ENCODE results near the gene AGT. TPM values are rescaled to one million over a fixed set of nuclear protein-coding genes. Genes with fewer than 3 reads are reported as not detected.

The AGT gene
- total RNA-seq, 1 donor from 2014 or later, result 0.26 TPM

DNA sequence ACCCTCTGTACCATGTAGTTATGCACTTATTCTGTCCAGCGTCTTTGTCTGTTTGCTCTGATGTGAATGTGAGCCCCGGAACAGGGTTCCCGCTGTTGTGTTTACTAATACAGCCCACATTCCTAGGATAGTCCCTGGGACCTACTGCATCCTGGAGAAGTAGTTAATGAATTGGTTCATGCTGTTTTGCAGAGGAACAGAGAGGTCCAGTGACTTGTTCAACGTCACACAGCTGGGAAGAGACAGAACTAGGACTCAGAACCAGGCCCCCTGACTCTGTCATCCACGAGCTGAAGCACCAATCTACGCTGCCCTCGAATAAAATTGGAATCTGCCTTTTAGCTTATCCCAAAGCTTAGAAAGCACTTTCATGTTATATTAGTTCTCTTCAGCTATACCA, 784 bp downstream of the AGT start:
- Mint-ChIP-seq H3K27me3 (ENCODE audit: low read depth) (no peaks in the 10 kb centered on the region), H3K27ac (ENCODE audit: unreplicated experiment) (no peak overlapping the region), H3K36me3 (ENCODE audit: low read depth) (peaks cover 3% of the 10 kb centered on the region), H3K9me3 (peaks cover 5% of the 10 kb centered on the region), H3K4me3 (no peak overlapping the region), H3K4me1 (peaks cover 15% of the 10 kb centered on the region)
- TF ChIP-seq, protein P1, sequence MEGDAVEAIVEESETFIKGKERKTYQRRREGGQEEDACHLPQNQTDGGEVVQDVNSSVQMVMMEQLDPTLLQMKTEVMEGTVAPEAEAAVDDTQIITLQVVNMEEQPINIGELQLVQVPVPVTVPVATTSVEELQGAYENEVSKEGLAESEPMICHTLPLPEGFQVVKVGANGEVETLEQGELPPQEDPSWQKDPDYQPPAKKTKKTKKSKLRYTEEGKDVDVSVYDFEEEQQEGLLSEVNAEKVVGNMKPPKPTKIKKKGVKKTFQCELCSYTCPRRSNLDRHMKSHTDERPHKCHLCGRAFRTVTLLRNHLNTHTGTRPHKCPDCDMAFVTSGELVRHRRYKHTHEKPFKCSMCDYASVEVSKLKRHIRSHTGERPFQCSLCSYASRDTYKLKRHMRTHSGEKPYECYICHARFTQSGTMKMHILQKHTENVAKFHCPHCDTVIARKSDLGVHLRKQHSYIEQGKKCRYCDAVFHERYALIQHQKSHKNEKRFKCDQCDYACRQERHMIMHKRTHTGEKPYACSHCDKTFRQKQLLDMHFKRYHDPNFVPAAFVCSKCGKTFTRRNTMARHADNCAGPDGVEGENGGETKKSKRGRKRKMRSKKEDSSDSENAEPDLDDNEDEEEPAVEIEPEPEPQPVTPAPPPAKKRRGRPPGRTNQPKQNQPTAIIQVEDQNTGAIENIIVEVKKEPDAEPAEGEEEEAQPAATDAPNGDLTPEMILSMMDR (conservative IDR thresholded peaks at IDR 0.05), result no peak
- DNase-seq (ENCODE audit: low read depth, low spot score), result no peak

DNA sequence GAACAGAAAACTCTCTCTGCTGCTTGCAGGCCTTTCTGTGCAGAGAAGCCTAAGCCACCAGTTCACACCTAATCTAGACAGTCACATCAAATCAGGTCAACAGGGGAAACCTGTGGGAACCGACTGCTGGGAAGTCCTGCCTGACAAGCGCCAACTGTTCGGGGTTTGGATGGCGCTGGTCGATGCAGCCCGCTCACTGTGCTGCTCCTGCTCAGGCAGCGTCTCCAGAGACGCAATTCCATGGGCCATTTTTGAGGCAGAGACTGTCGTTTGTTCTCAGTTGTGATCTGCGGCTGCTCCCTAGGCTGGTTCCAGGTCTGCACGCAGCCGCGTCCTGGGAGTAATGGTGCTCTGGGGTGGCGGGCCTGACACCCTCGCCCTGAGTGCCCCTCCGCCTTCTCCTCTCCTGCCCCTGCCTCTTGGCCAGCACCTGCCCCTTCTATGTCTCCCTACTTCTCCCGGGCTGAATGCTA, 1.4 kb downstream of the AGT start:
- H3K4me3 Mint-ChIP-seq, result no peak overlapping the region
- H3K27ac Mint-ChIP-seq (ENCODE audit: unreplicated experiment), result no peak overlapping the region
- no peak for DNase-seq (ENCODE audit: low read depth, low spot score)
- H3K4me1 Mint-ChIP-seq, result peaks cover 15% of the 10 kb centered on the region
- H3K36me3 Mint-ChIP-seq (ENCODE audit: low read depth), result peaks cover 3% of the 10 kb centered on the region
- peaks cover 5% of the 10 kb centered on the region for H3K9me3 Mint-ChIP-seq
- H3K27me3 Mint-ChIP-seq (ENCODE audit: low read depth), result no peaks in the 10 kb centered on the region
- TF ChIP-seq, protein P1 (conservative IDR thresholded peaks at IDR 0.05), result no peak

DNA sequence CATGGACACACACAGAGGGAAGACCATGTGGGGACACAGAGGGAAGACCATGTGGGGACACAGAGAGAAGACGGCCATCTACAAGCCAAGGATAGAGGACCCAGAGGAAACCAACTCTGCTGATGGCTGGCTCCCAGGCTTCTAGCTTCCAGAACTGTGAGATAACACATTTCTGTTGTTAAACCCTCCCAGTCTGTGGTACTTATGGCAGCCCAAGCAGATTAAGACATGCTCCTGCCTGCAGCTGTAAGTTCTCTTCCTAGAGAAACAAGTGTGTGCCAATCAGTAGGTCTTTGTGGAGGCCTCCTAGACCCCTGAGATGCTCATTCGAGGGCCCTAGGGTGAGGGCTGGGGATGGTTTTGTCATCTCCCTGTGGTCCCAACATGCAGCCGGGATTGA, 2.7 kb downstream of the AGT start:
- H3K36me3 Mint-ChIP-seq (ENCODE audit: low read depth), result no peaks in the 10 kb centered on the region
- no peak overlapping the region for H3K27ac Mint-ChIP-seq (ENCODE audit: unreplicated experiment)
- H3K27me3 Mint-ChIP-seq (ENCODE audit: low read depth), result no peaks in the 10 kb centered on the region
- TF ChIP-seq, protein P1 (conservative IDR thresholded peaks at IDR 0.05), result no peak
- no peak overlapping the region for H3K4me3 Mint-ChIP-seq
- no peaks in the 10 kb centered on the region for H3K9me3 Mint-ChIP-seq
- peaks cover 15% of the 10 kb centered on the region for H3K4me1 Mint-ChIP-seq
- no peak for DNase-seq (ENCODE audit: low read depth, low spot score)

DNA sequence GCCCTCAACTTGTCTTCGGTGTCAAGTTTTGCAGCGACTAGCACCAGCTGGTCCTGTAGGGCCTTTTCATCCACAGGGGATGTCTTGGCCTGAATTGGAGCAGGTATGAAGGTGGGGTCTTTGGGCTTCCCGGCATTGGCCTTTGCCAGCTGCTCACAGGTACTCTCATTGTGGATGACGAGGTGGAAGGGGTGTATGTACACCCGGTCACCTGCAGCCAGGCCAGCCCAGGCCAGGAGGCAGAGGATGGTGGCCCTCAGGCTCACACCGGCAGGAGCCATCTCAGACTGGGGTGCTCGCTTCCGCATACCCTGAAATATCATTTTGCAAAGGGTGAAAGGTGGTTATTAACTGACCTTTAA, 3.4 kb downstream of the AGT start:
- Mint-ChIP-seq H3K9me3 (no peaks in the 10 kb centered on the region), H3K27ac (ENCODE audit: unreplicated experiment) (no peak overlapping the region), H3K27me3 (ENCODE audit: low read depth) (no peaks in the 10 kb centered on the region), H3K4me3 (no peak overlapping the region), H3K36me3 (ENCODE audit: low read depth) (no peaks in the 10 kb centered on the region), H3K4me1 (peaks cover 15% of the 10 kb centered on the region)
- DNase-seq (ENCODE audit: low read depth, low spot score), result no peak
- TF ChIP-seq, protein P1 (conservative IDR thresholded peaks at IDR 0.05), result no peak

DNA sequence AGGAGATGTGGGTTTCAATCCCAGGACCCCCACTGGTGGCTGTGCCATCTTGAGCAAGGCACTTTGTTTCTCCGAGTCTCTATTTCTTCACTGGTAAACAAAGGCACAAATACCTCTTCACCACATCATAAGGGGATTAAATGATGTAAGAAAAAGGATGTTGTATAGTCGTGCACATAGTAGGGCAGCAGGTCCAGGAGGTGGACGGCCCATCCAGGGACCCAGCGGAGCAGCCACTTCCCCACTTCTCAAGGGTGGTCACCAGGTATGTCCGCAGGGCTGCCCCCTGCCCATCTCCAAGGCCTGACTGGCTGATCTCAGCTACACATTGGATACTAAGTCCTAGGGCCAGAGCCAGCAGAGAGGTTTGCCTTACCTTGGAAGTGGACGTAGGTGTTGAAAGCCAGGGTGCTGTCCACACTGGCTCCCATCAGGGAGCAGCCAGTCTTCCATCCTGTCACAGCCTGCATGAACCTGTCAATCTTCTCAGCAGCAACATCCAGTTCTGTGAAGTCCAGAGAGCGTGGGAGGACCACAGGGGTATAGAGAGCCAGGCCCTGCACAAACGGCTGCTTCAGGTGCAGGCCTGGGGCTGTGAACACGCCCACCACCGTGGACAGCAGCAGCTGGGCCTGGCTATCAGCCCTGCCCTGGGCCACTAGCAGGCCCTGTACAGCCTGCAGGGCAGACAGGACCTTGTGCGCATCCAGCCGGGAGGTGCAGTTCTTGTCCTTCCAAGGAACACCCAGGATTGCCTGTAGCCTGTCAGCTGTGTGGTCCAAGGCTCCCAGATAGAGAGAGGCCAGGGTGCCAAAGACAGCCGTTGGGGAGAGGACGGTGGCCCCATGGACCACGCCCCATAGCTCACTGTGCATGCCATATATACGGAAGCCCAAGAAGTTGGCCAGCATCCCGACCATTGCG, 4.0 kb downstream of the AGT start:
- TF ChIP-seq, protein P1 (conservative IDR thresholded peaks at IDR 0.05), result no peak
- Mint-ChIP-seq H3K4me3 (no peak overlapping the region), H3K4me1 (peaks cover 14% of the 10 kb centered on the region), H3K27ac (ENCODE audit: unreplicated experiment) (no peak overlapping the region), H3K9me3 (no peaks in the 10 kb centered on the region), H3K36me3 (ENCODE audit: low read depth) (no peaks in the 10 kb centered on the region), H3K27me3 (ENCODE audit: low read depth) (no peaks in the 10 kb centered on the region)
- no peak for DNase-seq (ENCODE audit: low read depth, low spot score)

Measured in neural crest cell (in vitro differentiated cells).